ENCODE results near the gene ZER1.
A peak's percentile ranks its signal among the peaks of the same experiment; 100 is the strongest.

Gene ZER1

DNA sequence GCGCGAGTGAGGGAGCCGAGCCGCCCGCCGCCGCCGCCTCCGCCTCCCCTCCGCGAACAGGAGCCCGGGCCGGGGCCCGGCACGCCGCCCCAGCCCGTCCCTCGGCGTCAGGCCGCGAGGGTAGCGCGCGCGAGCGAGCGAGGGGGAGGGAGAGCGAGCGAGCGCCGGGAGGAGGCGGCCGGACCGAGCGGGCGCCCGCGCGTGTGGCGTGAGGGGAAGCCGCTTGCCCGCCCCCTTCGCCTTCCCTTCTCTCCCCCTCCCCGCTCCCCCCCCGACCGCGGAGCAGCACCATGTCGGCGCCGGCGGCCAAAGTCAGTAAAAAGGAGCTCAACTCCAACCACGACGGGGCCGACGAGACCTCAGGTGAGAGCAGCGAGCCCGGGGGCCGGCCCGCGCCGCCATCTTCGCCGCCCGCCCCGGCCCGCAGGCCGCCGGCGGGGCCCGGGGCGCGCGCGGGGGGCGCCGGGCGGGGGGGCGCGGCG, 82.4 kb downstream of the ZER1 start:
- DNase-seq = no peak

DNA sequence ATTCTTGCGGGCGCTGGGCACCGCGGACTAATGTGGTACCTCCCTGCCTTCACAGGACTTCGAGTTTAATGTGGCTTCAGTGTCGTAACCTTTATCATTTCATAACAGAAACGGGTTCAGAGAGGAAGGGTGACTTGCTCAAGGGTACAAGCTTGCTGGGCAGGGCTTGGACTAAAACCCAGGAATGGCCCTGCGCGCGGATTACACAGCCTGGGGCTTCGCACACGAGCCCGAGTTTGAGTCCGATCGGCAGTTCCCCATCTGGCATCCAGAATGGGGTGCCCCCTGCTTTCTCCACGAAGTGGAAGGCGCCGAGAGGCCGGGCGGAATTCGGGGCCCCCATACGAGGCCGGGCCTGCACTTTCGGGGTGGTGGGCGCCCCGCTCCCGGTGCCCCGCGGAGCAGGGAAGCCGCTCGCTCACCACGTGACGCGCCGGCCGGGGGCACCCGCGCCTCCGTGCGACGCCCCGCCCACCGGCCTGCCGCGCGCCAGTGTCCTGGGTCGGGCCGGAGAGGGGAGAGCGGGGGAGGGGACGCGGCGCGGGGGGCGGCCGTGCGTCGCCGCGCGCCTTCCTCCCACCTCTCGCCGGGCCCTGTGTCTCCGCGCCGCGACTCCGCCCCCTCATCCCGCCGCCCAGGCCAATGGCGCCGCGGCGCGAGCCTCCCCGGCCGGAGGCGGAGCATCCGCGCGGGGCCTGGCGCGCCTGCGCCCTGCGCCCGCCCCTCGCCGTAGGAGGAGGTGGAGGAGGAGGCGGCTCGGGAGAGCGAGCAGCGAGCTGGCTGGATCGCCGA, 83.0 kb downstream of the ZER1 start, which contains the start of gene SET:
Gene SET (plus strand): TSS at position 722 of the 792 bp plus-strand sequence. CDS start 361 bp downstream, outside the sequence.
- DNase-seq = peak; percentile 67

DNA sequence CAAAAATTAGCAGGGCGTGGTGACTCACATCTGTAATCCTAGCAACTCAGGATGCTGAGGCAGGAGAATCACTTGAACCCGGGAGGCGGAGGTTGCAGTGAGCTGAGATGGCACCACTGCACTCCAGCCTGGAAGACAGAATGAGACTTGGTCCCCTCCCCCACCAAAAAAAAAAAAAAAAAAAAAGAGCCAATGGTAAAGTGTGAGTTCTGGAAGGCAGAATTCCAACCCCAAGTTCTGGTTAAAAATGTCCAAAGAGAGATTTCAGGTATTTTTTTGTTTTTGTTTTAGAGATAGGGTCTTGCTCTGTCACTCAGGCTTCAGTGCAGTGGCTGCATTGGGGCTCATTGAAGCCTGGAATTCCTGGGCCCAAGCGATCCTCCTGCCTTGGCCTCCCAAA, 84.3 kb downstream of the ZER1 start:
- DNase-seq = no peak

DNA sequence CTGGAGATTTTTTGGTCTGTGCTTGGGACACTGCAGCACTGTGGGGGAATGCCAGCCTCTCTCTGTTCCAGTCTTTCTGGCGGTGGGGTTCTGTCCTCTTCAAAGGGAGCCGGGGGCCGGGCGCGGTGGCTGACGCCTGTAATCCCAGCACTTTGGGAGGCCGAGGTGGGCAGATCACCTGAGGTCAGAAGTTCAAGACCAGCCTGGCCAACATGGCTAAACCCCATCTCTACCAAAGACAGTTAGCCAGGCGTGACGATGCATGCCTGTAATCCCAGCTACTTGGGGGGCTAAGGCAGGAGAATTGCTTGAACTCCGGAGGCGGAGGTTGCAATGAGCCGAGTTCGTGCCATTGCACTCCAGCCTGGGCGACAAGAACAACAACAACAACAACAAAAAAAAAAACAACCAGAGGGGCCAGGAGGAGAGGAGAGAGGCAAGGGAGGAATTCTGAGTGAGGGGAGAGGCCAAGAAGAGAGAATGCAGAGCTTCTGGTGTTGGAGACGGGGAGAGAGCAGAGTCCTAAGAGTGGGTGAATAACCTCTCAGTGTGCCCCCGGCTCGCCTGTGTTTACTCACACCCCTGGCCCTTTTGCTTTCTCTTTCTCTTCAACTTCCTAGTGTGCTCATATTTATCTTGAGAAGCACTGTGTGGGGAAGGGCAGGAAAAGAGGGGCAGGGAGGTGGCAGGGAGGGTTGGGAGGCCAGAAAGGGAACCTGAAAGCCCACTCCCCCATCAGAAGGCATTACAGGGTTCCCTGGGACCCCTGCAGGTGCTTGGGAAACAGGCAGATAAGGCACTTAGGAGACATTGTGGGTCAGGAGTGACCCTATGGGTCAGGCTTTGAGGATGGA, 85.9 kb downstream of the ZER1 start:
- no peak for DNase-seq

DNA sequence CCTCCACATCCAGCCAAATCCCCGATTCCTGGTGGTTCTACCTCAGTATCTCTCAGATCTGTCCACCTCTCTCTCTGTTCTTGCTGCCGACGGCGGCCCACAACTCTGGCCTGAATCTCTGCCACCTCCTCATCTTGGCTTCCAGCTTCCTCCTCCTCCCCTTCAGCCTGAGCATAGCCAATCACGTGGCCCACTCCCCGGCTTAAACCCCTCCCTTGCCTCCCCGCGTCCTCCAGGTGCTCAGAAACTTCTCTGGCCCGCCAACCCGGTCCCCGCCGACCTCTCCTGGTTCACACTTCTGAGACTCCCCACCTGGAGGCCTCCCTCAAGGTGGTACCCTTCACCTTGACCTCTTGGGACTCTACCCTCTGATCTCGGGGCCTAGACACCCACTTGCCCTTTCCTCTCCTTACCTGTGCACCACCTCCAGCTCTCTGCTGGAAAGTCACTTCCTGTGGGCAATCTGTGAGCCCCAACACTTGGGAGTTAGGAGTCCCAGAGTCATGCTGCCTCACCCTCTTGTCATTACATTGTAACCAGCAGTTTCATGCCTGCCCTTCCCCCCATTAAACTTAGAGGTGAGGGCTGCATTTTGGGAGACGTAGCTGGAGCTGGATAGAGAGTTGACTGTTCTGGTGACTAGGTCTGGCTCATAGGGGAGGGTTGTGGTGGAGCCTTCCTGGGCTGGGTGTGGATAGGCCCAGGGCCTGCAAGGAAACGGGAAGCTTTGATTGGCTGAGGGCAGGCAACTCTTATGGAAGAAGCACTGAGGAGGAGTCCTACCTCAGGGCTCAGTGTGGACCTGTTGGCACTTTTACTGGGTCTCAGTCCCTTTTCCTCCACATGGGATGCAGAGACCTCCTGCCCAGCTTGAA, 87.2 kb downstream of the ZER1 start:
- peak; percentile 75 for DNase-seq

DNA sequence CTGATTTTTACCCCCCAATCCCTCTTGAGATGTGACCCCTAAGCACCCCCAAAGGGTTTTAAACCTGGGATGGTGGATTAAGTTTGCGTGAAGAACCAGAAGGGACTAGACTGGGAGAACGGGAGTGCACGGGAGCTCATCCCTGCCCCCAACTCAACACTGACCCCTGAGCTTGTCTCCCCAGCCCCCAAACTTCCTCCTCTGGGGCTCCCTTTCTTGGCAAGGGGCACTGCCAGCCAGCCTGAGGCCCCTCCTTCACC, 87.7 kb downstream of the ZER1 start:
- DNase-seq = no peak

DNA sequence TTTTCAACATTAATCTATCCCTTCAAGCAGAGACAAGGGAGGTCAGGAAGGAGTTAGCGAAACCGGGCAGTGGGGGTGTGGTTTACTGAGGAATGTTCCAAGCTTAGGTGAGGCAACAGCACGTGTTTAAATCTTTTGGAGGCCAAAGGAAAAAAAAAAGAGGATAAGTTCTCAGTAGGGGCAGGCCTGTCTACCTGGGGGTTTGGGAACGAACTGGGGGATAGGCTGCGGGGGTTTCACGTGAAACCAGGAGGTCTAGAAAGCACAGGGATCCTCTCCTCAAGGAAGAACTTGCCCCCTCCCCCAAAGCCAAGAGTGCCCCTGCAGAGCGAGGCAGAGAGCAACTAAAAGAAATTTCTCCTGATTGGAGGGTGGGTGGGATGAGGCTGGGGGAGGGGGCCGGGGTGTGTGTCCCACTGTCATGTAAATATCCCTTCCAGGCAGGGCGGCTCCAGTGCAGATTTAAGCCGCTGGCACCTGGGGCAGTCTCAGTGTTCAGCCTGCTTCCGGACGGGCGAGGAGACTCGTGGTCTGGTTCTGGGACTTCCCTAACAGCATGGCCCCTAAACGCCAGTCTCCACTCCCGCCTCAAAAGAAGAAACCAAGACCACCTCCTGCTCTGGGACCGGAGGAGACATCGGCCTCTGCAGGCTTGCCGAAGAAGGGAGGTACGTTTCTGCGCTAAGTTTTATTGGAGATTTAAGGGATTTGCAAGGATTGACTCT, 88.2 kb downstream of the ZER1 start:
- DNase-seq = peak; percentile 55

Data from kidney glomerular epithelial cell (primary cell).